Coronary artery (tissue), 2 donors: ENCODE measurements around the gene IGSF23.

ENCODE experiments used
- DNase-seq: peaks from one replicate; pipeline ENCODE4 v3.0.0-alpha.2; 2017; ENCODE audit warnings: low spot score
- H3K27ac ChIP-seq, 2 donors: fragments of 200-600 bp; sonication (generic); one replicate each; pipeline ENCODE4 v1.5.1; 2016 to 2019
- H3K4me3 ChIP-seq: fragments of 200-600 bp; sonication (generic); 2 replicates; pipeline ENCODE4 v1.5.1; 2016; ENCODE audit warnings: mild to moderate bottlenecking, moderate library complexity
- CTCF ChIP-seq: fragments of 200-600 bp; sonication (generic); IDR thresholded peaks from one replicate; pipeline ENCODE4 v1.5.1; 2019; ENCODE audit warnings: antibody characterized with exemption

The IGSF23 gene

GRCh38 chr19:44643605-44644401 is 30.4 kb downstream of the IGSF23 start, which contains the start of gene PVR:
TSS of gene PVR (plus strand) at chr19:44643910. CDS start at chr19:44644097, 187 bp downstream.
- peak; percentile 83 for DNase-seq
- peak within 1 kb of the TSS; percentile 93 for H3K4me3 ChIP-seq
- H3K27ac ChIP-seq: peak within 1 kb of the TSS; percentile 87 to 92
- TF ChIP-seq CTCF: no peak

GRCh38 chr19:44644402-44645016 is 31.1 kb downstream of the IGSF23 start:
- no peak for DNase-seq

GRCh38 chr19:44645407-44646048 is 32.2 kb downstream of the IGSF23 start:
- no peak for DNase-seq
- TF ChIP-seq CTCF: no peak
- Histone ChIP-seq H3K27ac (no peak overlapping the region), H3K4me3 (no peak overlapping the region)

More at GRCh38 chr19:44644402-44645016, 31.1 kb downstream of the IGSF23 start:
- peak overlapping the region; percentile 87 to 92 for H3K27ac ChIP-seq
- no peak for TF ChIP-seq CTCF
- peak overlapping the region; percentile 93 for H3K4me3 ChIP-seq

- Histone ChIP-seq H3K4me3 (no peak overlapping the region), H3K27ac (no peak overlapping the region)
- no peak for DNase-seq
- TF ChIP-seq CTCF: no peak
These were observed 32.7 kb downstream of the IGSF23 start for GRCh38 chr19:44646049-44646416.

- Histone ChIP-seq H3K4me3 (peak overlapping the region; percentile 57), H3K27ac (peak overlapping the region; percentile 67 to 70)
- no peak for DNase-seq
- no peak for TF ChIP-seq CTCF
These were observed 33.8 kb downstream of the IGSF23 start for GRCh38 chr19:44647144-44647543.

GRCh38 chr19:44648631-44649251 is 35.4 kb downstream of the IGSF23 start:
- DNase-seq: no peak
- TF ChIP-seq CTCF: no peak
- Histone ChIP-seq H3K27ac (peak overlapping the region; percentile 70 to 71), H3K4me3 (no peak overlapping the region)
